Kidney (tissue), 14 donors: ENCODE results near the gene LEKR1. TPM values are rescaled to one million over a fixed set of nuclear protein-coding genes. Genes with fewer than 3 reads are reported as not detected.

Source experiments
- DNase-seq, 5 donors: peaks; one replicate each; pipeline ENCODE4 v3.0.0-alpha.2; 2013 to 2020
- FAIRE-seq: peaks from 2 replicates; lab custom pipeline; 2012; peaks lifted over from hg19 to GRCh38; lab: Jason Lieb, UNC
- H3K27ac ChIP-seq, 2 donors: one replicate each; pipeline ENCODE4 v1.7.0; 2013; ENCODE audit warnings: low read depth in 2 of 2, low read length in 2 of 2, inconsistent platforms in 1 of 2
- H3K27me3 ChIP-seq: one replicate; pipeline ENCODE4 v1.7.1; 2013; ENCODE audit warnings: low read length, inconsistent platforms; ENCODE audit not compliant: control insufficient read depth, insufficient read depth
- H3K36me3 ChIP-seq, 3 donors: one replicate each; pipeline versions ENCODE4 v1.7.0 to v1.7.1; 2013; ENCODE audit warnings: low read length in 3 of 3, control low read depth in 1 of 3, inconsistent platforms in 1 of 3; ENCODE audit not compliant: insufficient read depth in 3 of 3, control insufficient read depth in 2 of 3
- H3K4me1 ChIP-seq, 3 donors: one replicate each; pipeline versions ENCODE4 v1.7.0 to v1.7.1; 2013; ENCODE audit warnings: low read length in 3 of 3, inconsistent platforms in 1 of 3, low read depth in 1 of 3; ENCODE audit not compliant: control insufficient read depth in 2 of 3, insufficient read depth in 2 of 3
- H3K4me3 ChIP-seq, 3 donors: one replicate each; pipeline versions ENCODE4 v1.7.0 to v1.8.1; 2013; ENCODE audit warnings: low read length in 3 of 3, control low read depth in 1 of 3, inconsistent platforms in 1 of 3
- H3K9ac ChIP-seq, 3 donors: one replicate each; pipeline versions ENCODE4 v1.7.0 to v1.7.1; 2013; ENCODE audit warnings: low read length in 3 of 3, control low read depth in 1 of 3, inconsistent platforms in 1 of 3
- H3K9me3 ChIP-seq, 3 donors: one replicate each; pipeline versions ENCODE4 v1.7.0 to v1.7.1; 2013; ENCODE audit warnings: low read length in 3 of 3, control low read depth in 1 of 3, inconsistent platforms in 1 of 3; ENCODE audit not compliant: control insufficient read depth in 2 of 3, insufficient read depth in 1 of 3
- CTCF ChIP-seq: IDR thresholded peaks from 3 replicates; pipeline ENCODE4 v1.5.1; 2012; ENCODE audit warnings: mild to moderate bottlenecking, moderate library complexity, borderline replicate concordance; ENCODE audit not compliant: insufficient read depth; ENCODE audit errors: extremely low read depth
- intact Hi-C: fragments of 100-400 bp; cut with DNase I; formaldehyde crosslinking; loops from one replicate; pipeline ENCODE4 v1.11.1; 2022
- polyA plus RNA-seq: library from polyadenylated mRNA; stranded (reverse); fragments of 350-450 nt; fragmentation: Illumina TruSeq; extraction: RNeasy Lipid Tissue Mini Kit (QIAGEN cat#74804); gene quantifications from one replicate; pipeline ENCODE4 v1.2.3, GENCODE V29; 2014; ENCODE audit warnings: low read depth, low replicate concordance; ENCODE audit not compliant: insufficient read depth
- total RNA-seq: library from RNA; stranded (reverse); fragmentation: NEBNext Ultra II Directional; extraction: Animal tissue kit (Norgen Biotek cat#: 25700); gene quantifications from one replicate; pipeline ENCODE4 v1.2.1, GENCODE V29; 2021
- donor health status: control.
- donor health status: control.
- donor health status: control.
- donor health status: control.
- donor health status: control.
- donor health status: DM: yes; HTN: yes; CAD: no.
- donor health status: Normal renal cell carcinoma (clear cell type).

Gene LEKR1
- total and polyA plus RNA-seq, 2 donors from 2014 or later, result 1.6 to 1.8 TPM

- no peaks in the 10 kb centered on the region for H3K9me3 ChIP-seq
- H3K27me3 ChIP-seq, result no peaks in the 10 kb centered on the region
- no peaks in the 10 kb centered on the region for H3K4me1 ChIP-seq
- FAIRE-seq (no peak), DNase-seq (no peak)
- H3K27ac ChIP-seq, result no peak overlapping the region
- H3K9ac ChIP-seq, result no peak overlapping the region
- H3K36me3 ChIP-seq, result no peaks in the 10 kb centered on the region
- TF ChIP-seq CTCF, result no peak
- H3K4me3 ChIP-seq, result no peak overlapping the region
- intact Hi-C loops, result no loop called here
Observed at GRCh38 chr3:156803952-156804741, 22.0 kb upstream of the LEKR1 start.

- H3K27ac ChIP-seq, result no peak overlapping the region
- TF ChIP-seq CTCF, result no peak
- H3K4me1 ChIP-seq, result no peaks in the 10 kb centered on the region
- DNase-seq (no peak), FAIRE-seq (no peak)
- H3K9ac ChIP-seq, result no peak overlapping the region
- intact Hi-C loops, result no loop called here
- H3K4me3 ChIP-seq, result no peak overlapping the region
- no peaks in the 10 kb centered on the region for H3K27me3 ChIP-seq
- no peaks in the 10 kb centered on the region for H3K36me3 ChIP-seq
- H3K9me3 ChIP-seq, result no peaks in the 10 kb centered on the region
Observed at GRCh38 chr3:156806698-156807097, 19.5 kb upstream of the LEKR1 start.

DNA sequence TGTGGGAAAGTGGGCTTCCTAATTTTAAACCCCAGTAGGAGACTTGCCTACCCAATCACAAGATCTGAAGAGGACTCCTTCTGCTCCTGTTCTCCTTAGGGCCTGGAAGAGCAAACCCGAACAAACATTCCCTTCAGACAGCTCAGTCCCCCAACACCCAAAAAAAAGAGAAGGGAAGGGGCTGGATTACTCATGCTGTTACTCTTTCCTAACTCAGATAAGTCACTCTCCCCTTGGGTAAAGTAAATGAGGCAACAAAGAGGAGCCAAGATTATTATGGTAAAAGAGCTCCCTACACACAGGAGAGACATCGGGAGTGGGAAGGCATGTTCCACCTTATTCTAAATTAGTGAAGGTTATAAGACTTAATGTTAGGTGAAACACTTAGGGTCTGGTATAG lies 18.1 kb upstream of the LEKR1 start:
- Histone ChIP-seq H3K27me3 (no peaks in the 10 kb centered on the region), H3K36me3 (no peaks in the 10 kb centered on the region), H3K4me1 (peaks cover 0 to 4% (median 0%) of the 10 kb centered on the region in 3 donors), H3K27ac (no peak overlapping the region), H3K9me3 (no peaks in the 10 kb centered on the region), H3K9ac (no peak overlapping the region), H3K4me3 (no peak overlapping the region)
- no peak for DNase-seq
- TF ChIP-seq CTCF, result no peak
- FAIRE-seq, result no peak
- intact Hi-C loops, result no loop called here
